ENCODE measurements around the gene ADAMTSL3.

ADAMTSL3 gene, protein sequence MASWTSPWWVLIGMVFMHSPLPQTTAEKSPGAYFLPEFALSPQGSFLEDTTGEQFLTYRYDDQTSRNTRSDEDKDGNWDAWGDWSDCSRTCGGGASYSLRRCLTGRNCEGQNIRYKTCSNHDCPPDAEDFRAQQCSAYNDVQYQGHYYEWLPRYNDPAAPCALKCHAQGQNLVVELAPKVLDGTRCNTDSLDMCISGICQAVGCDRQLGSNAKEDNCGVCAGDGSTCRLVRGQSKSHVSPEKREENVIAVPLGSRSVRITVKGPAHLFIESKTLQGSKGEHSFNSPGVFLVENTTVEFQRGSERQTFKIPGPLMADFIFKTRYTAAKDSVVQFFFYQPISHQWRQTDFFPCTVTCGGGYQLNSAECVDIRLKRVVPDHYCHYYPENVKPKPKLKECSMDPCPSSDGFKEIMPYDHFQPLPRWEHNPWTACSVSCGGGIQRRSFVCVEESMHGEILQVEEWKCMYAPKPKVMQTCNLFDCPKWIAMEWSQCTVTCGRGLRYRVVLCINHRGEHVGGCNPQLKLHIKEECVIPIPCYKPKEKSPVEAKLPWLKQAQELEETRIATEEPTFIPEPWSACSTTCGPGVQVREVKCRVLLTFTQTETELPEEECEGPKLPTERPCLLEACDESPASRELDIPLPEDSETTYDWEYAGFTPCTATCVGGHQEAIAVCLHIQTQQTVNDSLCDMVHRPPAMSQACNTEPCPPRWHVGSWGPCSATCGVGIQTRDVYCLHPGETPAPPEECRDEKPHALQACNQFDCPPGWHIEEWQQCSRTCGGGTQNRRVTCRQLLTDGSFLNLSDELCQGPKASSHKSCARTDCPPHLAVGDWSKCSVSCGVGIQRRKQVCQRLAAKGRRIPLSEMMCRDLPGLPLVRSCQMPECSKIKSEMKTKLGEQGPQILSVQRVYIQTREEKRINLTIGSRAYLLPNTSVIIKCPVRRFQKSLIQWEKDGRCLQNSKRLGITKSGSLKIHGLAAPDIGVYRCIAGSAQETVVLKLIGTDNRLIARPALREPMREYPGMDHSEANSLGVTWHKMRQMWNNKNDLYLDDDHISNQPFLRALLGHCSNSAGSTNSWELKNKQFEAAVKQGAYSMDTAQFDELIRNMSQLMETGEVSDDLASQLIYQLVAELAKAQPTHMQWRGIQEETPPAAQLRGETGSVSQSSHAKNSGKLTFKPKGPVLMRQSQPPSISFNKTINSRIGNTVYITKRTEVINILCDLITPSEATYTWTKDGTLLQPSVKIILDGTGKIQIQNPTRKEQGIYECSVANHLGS (N-terminal part only)

DNA sequence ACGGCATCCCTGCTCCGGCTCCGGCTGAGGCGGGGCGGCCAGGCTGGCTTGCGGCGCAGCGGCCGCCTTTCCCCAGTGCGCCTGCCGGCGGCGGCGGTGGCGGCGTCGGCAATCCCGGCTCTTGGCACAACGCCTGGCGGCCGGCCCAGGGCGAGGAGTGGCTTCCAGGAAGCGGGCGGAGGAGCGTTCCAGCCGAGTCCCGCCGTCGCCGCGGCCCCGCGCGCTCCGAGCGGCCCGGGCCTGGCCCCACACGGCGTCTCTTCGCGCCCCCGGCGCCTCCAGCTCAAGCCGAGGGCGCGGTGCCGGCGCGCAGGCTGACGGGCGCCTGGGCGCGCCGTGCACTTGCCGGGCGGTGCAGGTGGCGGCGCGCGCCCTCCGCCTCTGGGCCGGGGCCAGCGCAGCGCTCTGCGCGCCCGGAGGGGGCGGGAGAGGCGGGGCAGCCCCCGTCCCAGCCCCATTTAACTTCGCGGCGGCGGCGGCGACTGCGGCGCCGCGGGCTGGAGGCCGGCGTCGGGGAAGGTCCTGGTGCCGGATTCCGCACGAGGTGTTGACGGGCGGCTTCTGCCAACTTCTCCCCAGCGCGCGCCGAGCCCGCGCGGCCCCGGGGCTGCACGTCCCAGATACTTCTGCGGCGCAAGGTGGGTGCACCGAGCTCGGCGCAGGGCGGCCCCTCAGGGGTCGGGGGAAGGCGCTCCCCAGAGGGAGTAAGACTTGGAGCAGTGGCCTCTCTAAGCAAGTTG, at the start of gene ADAMTSL3:
TSS of gene ADAMTSL3 (plus strand) at position 485 of the 740 bp plus-strand sequence. CDS start 1,639 bp downstream, outside the sequence.
- no peak for DNase-seq

DNA sequence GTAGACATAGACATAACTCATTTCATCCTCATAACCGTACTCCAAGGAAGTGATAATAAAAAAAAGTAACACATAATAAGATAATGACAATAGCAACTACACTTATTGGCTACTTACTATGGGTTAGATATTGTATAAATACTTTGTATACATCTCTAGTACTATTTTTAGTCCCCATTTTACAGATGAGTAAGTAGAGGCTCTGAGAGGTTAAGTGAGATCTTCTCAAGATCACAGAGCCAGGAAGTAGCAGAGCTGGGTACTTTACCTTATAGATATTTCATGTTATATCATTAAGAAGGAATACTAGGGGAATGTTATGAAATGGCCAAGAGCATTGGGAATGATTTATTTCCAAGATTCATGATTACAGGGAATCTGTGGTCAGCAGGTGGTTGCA, 49.4 kb upstream of the ADAMTSL3 start:
- DNase-seq: no peak

DNA sequence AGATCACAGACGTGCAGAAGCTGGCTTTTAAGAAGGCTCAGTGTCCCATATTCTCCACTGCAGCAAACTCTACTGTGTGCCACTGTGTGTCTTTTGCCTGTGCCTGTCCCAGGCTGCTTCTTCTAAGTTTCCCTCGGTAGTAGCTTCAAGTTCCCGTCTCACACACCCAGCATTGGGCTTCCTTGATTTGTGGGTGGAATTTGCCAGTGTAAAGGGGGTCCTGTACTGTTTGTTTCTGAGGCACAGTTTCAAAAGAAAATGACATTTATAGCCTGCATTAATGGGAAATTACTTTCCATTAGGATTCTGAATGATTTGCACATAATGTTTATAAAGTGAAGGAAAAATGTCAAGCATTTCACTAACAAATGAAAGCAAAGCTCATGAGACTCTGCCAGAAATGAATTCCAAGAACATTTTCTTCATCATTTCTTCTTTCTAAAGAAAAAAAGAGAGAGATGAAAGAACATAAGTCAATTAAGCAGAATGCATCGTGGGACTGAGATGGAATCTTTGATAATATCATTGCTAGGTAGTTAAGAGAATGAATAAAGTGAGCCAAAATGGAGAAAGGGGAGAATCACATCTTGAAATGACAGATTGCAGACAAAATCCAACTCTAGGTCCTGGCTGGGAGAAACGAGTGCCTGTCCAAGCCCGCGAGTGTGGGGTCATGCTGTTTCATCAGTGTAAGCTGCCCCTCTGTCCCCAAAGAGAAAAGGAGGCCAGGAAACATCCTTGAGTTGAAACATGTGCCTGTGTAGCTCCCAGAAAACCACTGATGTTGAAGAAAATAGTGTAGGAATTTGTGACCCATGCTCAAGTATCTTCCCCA, 48.6 kb upstream of the ADAMTSL3 start:
- DNase-seq: no peak

DNA sequence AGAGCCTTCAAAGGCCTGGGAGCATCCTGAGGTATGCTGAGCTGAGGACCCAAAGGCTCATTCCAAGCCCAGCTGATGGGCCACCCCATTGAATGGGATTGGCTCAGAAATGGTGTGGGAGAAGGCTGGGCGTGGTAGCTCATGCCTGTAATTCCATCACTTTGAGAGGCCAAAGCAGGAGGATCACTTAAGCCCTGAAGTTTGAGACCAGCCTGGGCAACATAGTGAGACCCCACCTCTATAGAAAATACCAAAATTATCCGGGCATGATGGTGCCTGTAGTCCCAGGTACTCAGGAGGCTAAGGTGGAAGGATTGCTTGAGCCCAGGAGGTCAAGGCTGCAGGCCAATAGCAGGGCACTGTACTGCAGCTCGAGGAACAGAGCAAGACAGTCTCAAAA, 43.8 kb upstream of the ADAMTSL3 start:
- no peak for DNase-seq

DNA sequence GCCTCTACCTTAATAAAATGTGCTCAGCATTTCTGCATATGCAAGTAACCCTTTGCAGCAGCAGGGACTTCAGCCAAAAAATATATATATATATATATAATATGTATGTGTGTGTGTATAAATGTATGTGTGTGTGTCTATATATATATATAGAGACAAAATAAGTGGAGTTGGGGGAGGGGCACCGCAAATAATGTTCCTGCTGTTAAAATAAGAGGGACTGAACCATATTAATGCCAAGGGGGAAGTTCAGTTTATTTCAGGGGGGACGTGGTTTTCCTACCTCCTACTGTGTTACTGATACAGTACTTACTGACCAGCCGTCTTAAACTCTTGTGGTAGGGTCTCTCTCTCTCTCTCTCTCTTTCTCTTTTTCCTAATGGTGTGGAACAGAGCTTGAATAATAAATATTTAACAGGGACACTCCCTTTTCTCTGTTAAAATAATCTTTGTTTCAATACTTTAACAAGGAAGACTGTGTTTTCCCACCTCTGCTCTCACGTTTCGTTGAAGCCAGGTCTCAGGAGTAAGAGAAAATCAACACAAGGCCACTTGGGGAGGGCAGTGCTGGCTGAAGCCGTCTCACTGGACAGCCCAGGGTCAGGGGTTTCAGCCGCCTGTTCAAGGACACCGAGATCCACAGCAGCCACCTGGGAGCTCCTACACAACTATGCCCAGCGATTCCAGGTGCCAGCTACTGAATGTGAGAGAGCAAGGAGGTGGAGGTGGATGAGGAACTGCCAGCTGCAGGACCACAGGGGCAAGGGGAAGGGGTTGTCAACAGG, 42.8 kb upstream of the ADAMTSL3 start:
- DNase-seq: no peak

DNA sequence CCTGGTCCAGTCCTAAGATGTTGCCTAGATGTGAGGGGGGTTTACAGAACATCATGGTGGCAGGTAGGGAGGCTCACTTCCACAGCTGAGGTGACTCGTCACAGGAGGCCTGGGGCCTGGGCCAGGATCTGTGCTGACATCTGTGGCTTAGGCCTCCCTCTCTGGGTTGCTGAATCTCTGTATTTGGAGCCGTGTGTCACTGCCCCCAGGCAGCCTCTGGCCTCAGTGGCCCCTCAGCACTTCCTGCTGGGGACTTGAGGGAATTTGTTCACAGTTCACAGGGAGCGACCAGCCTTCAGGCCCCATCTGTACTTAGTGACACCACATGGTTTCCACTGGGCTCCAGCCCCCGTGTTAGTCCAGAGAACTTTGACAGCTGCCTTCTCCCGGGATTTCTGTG, 41.7 kb upstream of the ADAMTSL3 start:
- DNase-seq: no peak

DNA sequence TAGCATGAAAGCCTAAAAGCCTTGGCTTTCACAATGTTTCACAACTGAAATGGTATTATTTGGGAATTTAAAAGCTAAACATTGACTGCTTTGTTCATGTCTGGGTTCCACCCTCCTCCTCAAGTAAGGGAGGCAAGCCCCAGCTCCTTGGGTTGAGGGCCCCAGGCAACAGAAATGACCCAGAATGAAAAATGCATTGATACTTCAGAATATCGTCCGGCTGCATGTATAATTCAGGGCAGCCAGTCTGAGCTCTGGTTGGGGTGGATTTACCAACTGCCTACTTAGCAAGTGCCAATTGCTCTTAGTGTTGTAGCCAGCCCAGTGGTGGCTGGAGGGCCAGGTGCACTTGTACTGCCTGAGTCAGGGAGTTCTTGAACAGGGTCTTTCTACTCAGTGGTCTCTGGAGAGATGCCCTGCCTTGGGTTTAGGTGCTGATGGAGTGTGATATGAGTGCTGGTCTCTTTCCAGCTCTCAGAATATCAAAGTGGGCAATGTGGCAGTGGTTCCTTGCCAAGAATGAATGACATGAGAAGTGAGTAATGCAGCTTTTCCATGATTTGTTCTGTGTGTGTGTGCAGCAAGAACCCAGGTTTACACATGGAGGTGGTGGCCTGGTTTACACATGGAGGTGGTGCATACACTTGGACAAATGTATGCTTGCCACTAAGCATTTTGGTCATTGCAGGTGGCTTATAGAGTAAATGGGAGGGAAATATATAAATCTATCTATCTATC, 40.9 kb upstream of the ADAMTSL3 start:
- no peak for DNase-seq

DNA sequence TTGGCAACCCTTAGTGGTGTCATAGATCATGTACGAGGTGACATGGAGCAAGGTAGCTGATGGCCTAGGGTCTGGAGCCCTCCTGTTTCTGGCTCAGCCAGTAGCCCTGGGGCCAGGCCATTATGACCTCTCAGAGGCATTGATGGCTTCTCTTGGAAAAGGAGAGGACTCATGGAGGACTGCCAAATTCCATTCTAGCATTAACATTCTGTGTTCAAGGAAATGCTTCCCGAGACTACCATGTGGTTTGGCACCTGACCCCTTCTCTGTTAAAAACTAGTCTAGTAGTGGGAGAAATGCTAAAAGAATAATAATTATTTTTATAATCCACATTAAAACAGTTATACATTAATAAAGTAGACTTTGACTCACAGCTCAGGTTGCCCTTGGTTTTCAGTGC, 40.2 kb upstream of the ADAMTSL3 start:
- no peak for DNase-seq

DNA sequence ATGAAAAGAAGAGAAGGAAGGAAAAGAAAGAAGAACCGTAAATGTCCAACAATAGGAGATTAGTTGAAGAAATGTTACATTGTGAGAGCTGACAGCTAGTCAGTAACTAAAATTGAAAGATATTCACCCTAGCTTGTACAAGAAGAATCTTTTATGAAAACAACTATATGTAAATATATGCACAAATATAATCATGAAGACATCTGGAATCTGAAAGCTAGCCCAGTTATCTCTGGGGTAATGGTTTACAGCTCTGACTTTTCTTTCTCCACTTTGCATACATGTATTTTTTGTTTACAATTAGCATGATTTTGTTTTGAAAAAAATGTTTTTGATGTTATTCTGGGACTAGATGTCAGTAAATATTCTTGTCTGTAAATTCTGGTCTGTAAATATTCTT, 37.1 kb upstream of the ADAMTSL3 start:
- no peak for DNase-seq

DNA sequence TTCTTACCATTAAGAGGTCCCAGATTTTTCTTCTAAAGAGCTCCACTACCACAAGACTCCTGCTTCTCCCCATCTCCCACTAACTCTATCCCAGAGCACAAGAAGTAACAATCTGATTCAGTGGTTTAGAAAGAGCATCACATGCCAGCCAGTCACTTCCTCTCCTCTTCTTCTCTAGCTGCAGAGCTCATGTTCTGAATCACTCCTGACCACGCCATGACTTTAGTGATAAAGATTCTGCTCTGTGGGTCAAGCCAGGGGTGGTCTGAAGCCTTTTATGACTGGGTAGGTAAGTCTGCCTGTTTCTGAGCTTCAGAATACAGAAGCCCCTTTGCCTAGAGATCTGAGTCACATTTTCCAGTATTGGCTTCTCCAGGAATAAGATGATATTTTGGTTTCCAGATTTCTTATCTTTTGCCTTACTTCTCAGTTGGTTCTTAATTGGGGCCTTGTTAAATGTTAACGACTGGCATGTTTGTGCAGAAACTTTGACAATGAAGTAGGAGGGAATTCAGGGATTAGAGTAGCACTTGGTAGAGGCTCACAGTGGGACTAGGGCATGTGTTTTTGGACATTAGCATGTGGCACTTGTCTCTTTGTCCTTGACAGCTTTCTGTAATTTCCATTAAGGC, 27.6 kb upstream of the ADAMTSL3 start:
- DNase-seq: no peak

DNA sequence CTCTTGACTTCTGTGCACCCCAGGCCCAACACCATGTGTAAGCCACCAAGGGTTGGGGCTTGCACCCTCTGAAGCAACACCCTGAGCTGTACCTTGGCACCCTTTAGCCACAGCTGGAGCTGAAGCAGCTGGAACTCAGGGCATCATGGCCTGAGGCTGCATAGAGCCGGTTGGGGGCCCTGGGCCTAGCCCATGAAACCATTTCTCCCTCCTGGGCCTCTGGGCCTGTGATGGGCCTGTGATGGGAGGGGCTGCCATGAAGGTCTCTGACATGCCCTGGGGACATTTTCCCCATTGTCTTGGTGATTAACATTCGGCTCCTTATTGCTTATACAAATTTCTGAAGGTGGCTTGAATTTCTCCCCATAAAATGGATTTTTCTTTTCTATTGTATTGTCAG, 22.4 kb upstream of the ADAMTSL3 start:
- DNase-seq: no peak

DNA sequence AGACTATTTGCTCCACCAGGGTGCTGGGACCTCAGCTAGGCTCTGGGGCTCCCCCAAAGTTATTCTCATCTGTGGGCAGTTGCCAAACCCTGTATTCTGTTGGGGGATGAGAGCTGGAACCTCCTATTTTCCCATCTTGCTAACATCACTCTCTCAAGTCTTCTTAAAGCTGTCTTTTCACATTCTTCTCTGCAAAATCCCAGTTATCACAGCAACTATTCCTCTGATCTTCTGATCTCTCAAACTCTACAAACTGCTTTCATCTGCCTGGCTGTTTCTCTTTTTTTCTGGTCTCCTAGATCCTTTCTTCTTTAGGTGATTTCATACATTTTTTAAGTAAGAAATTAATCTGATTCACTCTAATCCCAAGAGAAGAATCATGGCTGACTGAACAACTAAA, 10.7 kb upstream of the ADAMTSL3 start:
- DNase-seq: no peak

DNA sequence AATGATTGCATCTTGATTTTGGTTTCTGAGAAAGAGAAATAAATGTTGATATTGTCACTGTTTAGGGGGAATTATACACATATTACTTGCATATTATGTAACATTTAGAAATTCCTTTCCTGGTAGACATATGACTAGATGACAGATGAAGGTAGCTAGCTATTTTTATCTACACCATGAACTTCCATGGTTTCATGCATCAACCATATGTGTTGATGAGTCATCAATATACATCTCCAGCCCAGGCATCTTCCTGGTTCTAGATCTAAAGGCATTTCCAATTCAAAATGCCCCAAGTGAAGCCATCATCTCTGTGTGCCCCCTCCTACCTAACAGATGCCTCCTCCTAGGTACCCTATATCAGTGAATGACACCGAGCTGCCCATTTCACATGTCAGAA, 9.5 kb upstream of the ADAMTSL3 start:
- DNase-seq: no peak

DNA sequence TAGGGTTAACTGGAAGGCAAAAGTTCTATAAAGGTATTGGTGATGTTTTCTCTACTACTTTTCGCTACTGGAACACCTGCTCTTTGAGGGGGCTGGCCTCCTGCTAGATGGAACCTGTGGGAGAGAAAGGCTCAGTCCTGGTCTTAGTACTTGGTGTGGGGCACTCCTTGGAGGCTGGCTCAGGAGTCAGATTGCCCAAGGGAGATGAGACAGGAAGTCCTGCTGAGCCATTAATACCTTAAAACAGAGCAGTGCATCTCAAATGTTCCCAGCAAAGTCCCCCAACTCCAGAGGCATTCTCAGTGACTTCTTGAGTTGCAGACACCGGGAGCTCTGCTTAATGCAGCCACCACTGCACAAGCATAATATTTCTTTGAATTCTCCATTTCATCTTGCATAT, 3.1 kb upstream of the ADAMTSL3 start:
- DNase-seq: no peak

DNA sequence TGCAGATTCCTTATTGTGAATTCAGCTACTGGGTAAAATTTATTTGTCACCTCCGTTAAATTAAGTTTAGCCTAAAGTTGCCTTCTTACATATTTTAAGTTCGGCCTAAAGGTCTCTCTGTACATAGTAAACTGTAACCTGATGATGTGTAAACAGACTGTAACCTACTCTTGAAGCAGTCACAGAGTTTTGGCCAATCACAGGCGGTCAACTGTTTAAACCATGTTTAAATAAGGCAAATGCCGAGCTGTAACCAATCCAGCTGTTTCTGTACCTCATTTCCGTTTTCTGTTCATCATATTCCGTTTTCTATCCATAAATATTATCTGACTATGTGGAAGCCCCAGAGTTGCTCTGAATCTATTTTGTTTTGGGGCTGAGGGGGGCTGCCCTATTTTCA, 2.4 kb upstream of the ADAMTSL3 start:
- DNase-seq: no peak

DNA sequence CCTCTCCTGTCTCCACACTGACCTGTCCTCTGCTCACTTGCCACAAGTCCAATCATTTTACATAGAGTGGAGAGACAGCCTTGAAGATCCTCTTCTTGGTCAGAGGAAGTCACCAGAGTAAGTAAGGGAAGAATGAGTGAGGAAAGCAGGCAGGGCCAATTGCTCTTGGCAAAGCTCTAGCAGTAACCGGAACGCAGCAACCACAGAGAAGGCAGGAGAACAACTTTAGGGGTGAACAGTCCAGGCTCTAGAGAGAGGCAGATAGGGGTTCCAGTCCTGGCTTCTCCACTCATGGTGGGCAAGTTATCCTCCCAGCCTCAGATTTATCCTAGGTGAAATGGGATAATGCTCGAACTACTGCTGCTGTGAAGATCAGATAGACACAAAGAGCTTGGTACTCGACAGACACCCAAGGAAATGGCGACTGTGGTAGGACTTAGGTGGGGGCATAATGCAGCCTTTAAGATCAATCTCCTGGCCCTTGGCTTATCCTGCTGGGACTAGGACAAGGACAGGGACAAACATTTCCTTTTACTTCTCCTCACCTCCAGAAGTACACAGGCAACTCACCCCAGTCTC, 1.2 kb upstream of the ADAMTSL3 start:
- no peak for DNase-seq

DNA sequence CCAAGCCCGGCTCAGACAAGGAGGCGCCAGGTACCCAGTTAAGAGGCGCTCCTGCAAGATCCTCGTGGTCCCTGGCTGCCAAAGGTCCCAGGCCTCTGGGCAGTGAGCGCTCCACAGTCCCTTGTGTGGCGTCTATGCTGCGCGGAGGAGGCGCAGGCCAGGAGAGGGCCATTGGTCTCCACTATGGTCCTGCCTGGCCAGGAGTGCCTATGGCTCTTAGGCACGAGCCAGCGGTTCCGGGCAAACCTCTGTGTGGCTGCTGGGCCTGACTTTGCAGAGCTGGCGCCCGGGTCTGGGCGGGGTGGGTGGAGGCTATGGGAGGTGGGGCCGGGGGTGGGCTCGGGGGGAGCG, 660 bp upstream of the ADAMTSL3 start:
- DNase-seq: no peak

DNA sequence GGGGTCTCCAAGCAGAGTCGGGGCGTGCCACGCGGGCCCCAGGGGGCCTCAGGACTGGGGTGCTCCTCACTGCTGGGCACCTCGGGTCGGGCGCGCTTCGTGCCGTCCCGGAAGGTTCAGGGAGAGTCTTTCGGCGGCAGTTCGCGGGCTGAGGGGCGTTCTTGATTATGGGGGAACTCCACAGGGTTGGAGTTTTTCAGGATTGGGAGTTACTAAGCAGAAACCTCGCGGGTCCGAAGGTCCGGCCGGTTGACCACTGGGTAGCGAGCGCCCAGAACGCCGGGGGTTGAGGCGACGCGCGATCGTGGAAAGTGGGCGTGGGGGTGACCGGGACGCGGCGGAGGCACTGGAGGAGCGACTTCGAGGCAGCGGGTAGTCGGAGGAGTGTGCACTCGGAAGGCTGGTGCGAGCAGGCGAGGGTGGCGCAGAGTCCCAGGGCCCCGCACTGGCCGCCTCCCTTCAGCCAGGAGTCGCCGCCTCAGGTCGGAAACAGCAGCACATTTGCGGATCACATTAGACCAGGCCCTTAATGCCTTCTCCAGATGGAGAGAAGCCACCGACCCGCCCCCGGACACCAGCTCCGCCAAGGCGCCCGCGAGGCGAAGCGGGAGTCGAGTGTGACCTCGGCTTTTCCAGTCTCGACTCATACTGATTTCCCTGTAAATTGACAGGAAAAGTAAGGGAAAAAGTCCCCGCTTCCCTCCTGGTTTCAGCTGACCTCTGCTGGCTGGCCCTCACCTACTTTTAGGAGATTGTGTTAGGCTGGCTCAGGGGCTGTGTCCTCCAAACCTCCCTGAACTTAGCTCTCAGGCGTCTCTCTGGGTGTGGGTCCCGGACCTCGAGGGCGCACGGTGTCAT, 685 bp downstream of the ADAMTSL3 start:
- DNase-seq: no peak

Data from Kasumi-1 (cell line).